Liver (tissue), 9 donors: ENCODE results near the gene PLD4. TPM values are rescaled to one million over a fixed set of nuclear protein-coding genes. Genes with fewer than 3 reads are reported as not detected.
"Not testable (repeated sequence)": the region's sequence is repeated elsewhere in the genome, so short reads cannot be mapped to it uniquely, and the experiment has no call there.

ENCODE experiments used
- DNase-seq: peaks from one replicate; pipeline ENCODE4 v3.0.0-alpha.2; 2017; ENCODE audit warnings: low spot score
- H3K27ac ChIP-seq, 2 donors: one replicate each; pipeline ENCODE4 v1.7.0; 2013; ENCODE audit warnings: inconsistent platforms in 2 of 2, low read length in 2 of 2, control low read depth in 1 of 2, low read depth in 1 of 2, mild to moderate bottlenecking in 1 of 2
- H3K27me3 ChIP-seq, 4 donors: one replicate each; pipeline versions ENCODE4 v1.6.1 to v1.7.0; 2013; ENCODE audit warnings: low read length in 3 of 4, inconsistent platforms in 1 of 4, mild to moderate bottlenecking in 1 of 4, moderate library complexity in 1 of 4; ENCODE audit not compliant: control insufficient read depth in 4 of 4, insufficient read depth in 4 of 4
- H3K36me3 ChIP-seq, 4 donors: one replicate each; pipeline versions ENCODE4 v1.6.1 to v1.7.0; 2013; ENCODE audit warnings: low read length in 3 of 4, mild to moderate bottlenecking in 3 of 4, low read depth in 1 of 4, moderate library complexity in 1 of 4; ENCODE audit not compliant: control insufficient read depth in 4 of 4, insufficient read depth in 3 of 4
- H3K4me1 ChIP-seq, 4 donors: one replicate each; pipeline versions ENCODE4 v1.6.1 to v1.7.0; 2013; ENCODE audit warnings: low read length in 3 of 4, mild to moderate bottlenecking in 3 of 4, moderate library complexity in 1 of 4; ENCODE audit not compliant: control insufficient read depth in 4 of 4, insufficient read depth in 4 of 4
- H3K4me3 ChIP-seq, 3 donors: one replicate each; pipeline versions ENCODE4 v1.6.1 to v1.7.0; 2013; ENCODE audit warnings: low read length in 3 of 3, control low read depth in 1 of 3, low read depth in 1 of 3, mild to moderate bottlenecking in 1 of 3
- H3K9ac ChIP-seq, 2 donors: one replicate each; pipeline ENCODE4 v1.7.0; 2013; ENCODE audit warnings: low read length in 2 of 2, mild to moderate bottlenecking in 2 of 2, moderate library complexity in 2 of 2, control low read depth in 1 of 2, low read depth in 1 of 2
- H3K9me3 ChIP-seq, 4 donors: one replicate each; pipeline versions ENCODE4 v1.6.1 to v1.7.0; 2013; ENCODE audit warnings: low read length in 3 of 4; ENCODE audit not compliant: control insufficient read depth in 4 of 4
- ATF3 ChIP-seq: IDR thresholded peaks from 2 replicates; pipeline ENCODE4 v1.6.1; 2016; ENCODE audit warnings: antibody characterized with exemption
- CTCF ChIP-seq: fragments of 150-350 bp; IDR thresholded peaks from 2 replicates; pipeline ENCODE4 v1.5.1; 2017; ENCODE audit warnings: improper control_type of control experiment, low read depth, low read length; ENCODE audit not compliant: missing input control
- EGR1 ChIP-seq, 2 donors: IDR thresholded peaks; 2 replicates each; pipeline ENCODE4 v1.6.1; 2016 to 2018; ENCODE audit warnings: antibody characterized with exemption in 2 of 2, low read depth in 2 of 2
- HNF4G ChIP-seq: IDR thresholded peaks from 2 replicates; pipeline ENCODE4 v1.6.1; 2016; ENCODE audit warnings: antibody characterized with exemption
- JUND ChIP-seq, 2 donors: IDR thresholded peaks; 2 replicates each; pipeline ENCODE4 v1.6.1; 2016; ENCODE audit warnings: antibody characterized with exemption in 2 of 2
- NR2F2 ChIP-seq: IDR thresholded peaks from 2 replicates; pipeline ENCODE4 v1.6.1; 2016; ENCODE audit warnings: antibody characterized with exemption
- RAD21 ChIP-seq, 2 donors: IDR thresholded peaks; 2 replicates each; pipeline ENCODE4 v1.6.1; 2016; ENCODE audit warnings: antibody characterized with exemption in 2 of 2, mild to moderate bottlenecking in 2 of 2
- RXRA ChIP-seq, 2 donors: IDR thresholded peaks; 2 replicates each; pipeline ENCODE4 v1.6.1; 2017 to 2018; ENCODE audit warnings: antibody characterized with exemption in 2 of 2, mild to moderate bottlenecking in 1 of 2
- TAF1 ChIP-seq: conservative IDR thresholded peaks from 2 replicates; pipeline ENCODE4 v1.6.1; 2016; ENCODE audit warnings: antibody characterized with exemption, mild to moderate bottlenecking
- YY1 ChIP-seq: IDR thresholded peaks from 2 replicates; pipeline ENCODE4 v1.6.1; 2016; ENCODE audit warnings: antibody characterized with exemption, mild to moderate bottlenecking
- WGBS: extraction: QIAGEN DNeasy Blood & Tissue Kit; methylation state at CpG from one replicate; pipeline ENCODE4 v1.1.7; 2013; 5-methylcytosine and 5-hydroxymethylcytosine counted together
- polyA plus RNA-seq, 2 donors: library from polyadenylated mRNA; stranded (reverse) in 1 of 2; unstranded in 1 of 2; fragments of 200-250 nt in 1 of 2; fragments of >200 nt in 1 of 2; fragmentation: Nextera tagmentation in 1 of 2; extraction: Ambion mirVana in 1 of 2; gene quantifications; one replicate each; pipeline versions ENCODE4 v1.2.1 to v1.2.3, GENCODE V29; 2013 to 2015
- total RNA-seq, 2 donors: library from RNA; depleted of rRNA; stranded (reverse); fragments of >200 nt; gene quantifications; one replicate each; pipeline ENCODE4 v1.2.3, GENCODE V29; 2014
- donor health status: healthy.
- donor health status: healthy.
- donor health status: healthy.
- donor health status: healthy.
- donor health status: healthy.

PLD4 gene
- total and polyA plus RNA-seq, 4 donors: under 0.01 to 14.5 (median 0.35) TPM

GRCh38 chr14:104883681-104884361 lies 40.9 kb upstream of the PLD4 start:
- DNase-seq: no peak
- peaks cover 2 to 47% (median 21%) of the 10 kb centered on the region in 4 donors for H3K36me3 ChIP-seq
- WGBS: 96% methylated on average over 49 of the region's 49 CpGs
- no peaks in the 10 kb centered on the region for H3K4me1 ChIP-seq
- H3K9me3 ChIP-seq: no peaks in the 10 kb centered on the region
- no peaks in the 10 kb centered on the region for H3K27me3 ChIP-seq
- H3K27ac ChIP-seq: no peak overlapping the region
- TF ChIP-seq CTCF: no peak
- no peak for TF ChIP-seq ATF3
- no peak for TF ChIP-seq JUND (IDR thresholded peaks at IDR 0.05)
- no peak for TF ChIP-seq RAD21 (IDR thresholded peaks at IDR 0.05)
- no peak for TF ChIP-seq RXRA (IDR thresholded peaks at IDR 0.05)
- no peak for TF ChIP-seq NR2F2
- no peak for TF ChIP-seq TAF1
- no peak for TF ChIP-seq YY1
- H3K9ac ChIP-seq: no peak overlapping the region
- no peak overlapping the region for H3K4me3 ChIP-seq

GRCh38 chr14:104884381-104884780 lies 40.3 kb upstream of the PLD4 start:
- not testable (repeated sequence) for H3K9ac ChIP-seq, H3K27me3 ChIP-seq, DNase-seq, H3K9me3 ChIP-seq, H3K27ac ChIP-seq, H3K4me1 ChIP-seq, H3K4me3 ChIP-seq
- 90% methylated on average over 29 of the region's 34 CpGs for WGBS
- peaks cover 2 to 47% (median 22%) of the 10 kb centered on the region in 4 donors for H3K36me3 ChIP-seq

GRCh38 chr14:104885031-104885972 lies 39.4 kb upstream of the PLD4 start:
- H3K27ac ChIP-seq: no peak overlapping the region
- no peaks in the 10 kb centered on the region for H3K4me1 ChIP-seq
- H3K36me3 ChIP-seq: peaks cover 2 to 44% (median 23%) of the 10 kb centered on the region in 4 donors
- H3K9ac ChIP-seq: no peak overlapping the region
- WGBS: 93% methylated on average over 38 of the region's 38 CpGs
- no peaks in the 10 kb centered on the region for H3K27me3 ChIP-seq
- TF ChIP-seq HNF4G: no peak
- no peak for TF ChIP-seq EGR1 (IDR thresholded peaks at IDR 0.05; ENCODE audit: low read depth in 2 of 2)
- TF ChIP-seq RAD21 (IDR thresholded peaks at IDR 0.05): no peak
- TF ChIP-seq ATF3: no peak
- DNase-seq: no peak
- no peaks in the 10 kb centered on the region for H3K9me3 ChIP-seq
- no peak overlapping the region for H3K4me3 ChIP-seq
